Thymus (tissue), 14 donors: ENCODE data around the gene EMC8. TPM values are rescaled to one million over a fixed set of nuclear protein-coding genes. Genes with fewer than 3 reads are reported as not detected.

Source experiments
- DNase-seq, 9 donors: peaks; one replicate each; pipeline ENCODE4 v3.0.0-alpha.2; 2013; ENCODE audit warnings: low spot score in 9 of 9, low read depth in 6 of 9, missing footprints in 1 of 9
- H3K27ac ChIP-seq, 2 donors: one replicate each; pipeline ENCODE4 v1.5.1; 2013; ENCODE audit warnings: control low read depth in 1 of 2, low read depth in 1 of 2, low read length in 1 of 2, mild to moderate bottlenecking in 1 of 2, moderate library complexity in 1 of 2
- H3K27me3 ChIP-seq, 2 donors: one replicate each; pipeline ENCODE4 v1.5.1; 2013; ENCODE audit warnings: low read length in 1 of 2; ENCODE audit not compliant: control insufficient read depth in 2 of 2, insufficient read depth in 1 of 2
- H3K36me3 ChIP-seq, 2 donors: one replicate each; pipeline ENCODE4 v1.5.1; 2013; ENCODE audit warnings: low read length in 1 of 2, mild to moderate bottlenecking in 1 of 2, moderate library complexity in 1 of 2; ENCODE audit not compliant: control insufficient read depth in 2 of 2, insufficient read depth in 2 of 2
- H3K4me1 ChIP-seq, 2 donors: one replicate each; pipeline ENCODE4 v1.5.1; 2013; ENCODE audit warnings: low read length in 2 of 2; ENCODE audit not compliant: control insufficient read depth in 2 of 2, insufficient read depth in 2 of 2
- H3K4me3 ChIP-seq, 2 donors: one replicate each; pipeline ENCODE4 v1.5.1; 2013; ENCODE audit warnings: low read length in 2 of 2, control low read depth in 1 of 2, mild to moderate bottlenecking in 1 of 2
- H3K9me3 ChIP-seq, 2 donors: one replicate each; pipeline ENCODE4 v1.5.1; 2013; ENCODE audit warnings: low read length in 1 of 2, mild to moderate bottlenecking in 1 of 2; ENCODE audit not compliant: control insufficient read depth in 2 of 2, insufficient read depth in 1 of 2
- WGBS: extraction: QIAGEN DNeasy Blood & Tissue Kit; methylation state at CpG from one replicate; pipeline ENCODE4 v1.1.7; 2013; 5-methylcytosine and 5-hydroxymethylcytosine counted together
- long read RNA-seq, 10 donors: transcript quantifications; one replicate each; lab custom pipeline, GENCODE V29; 2026
- polyA plus RNA-seq: library from polyadenylated mRNA; stranded (reverse); fragments of 200-250 nt; gene quantifications from one replicate; pipeline ENCODE4 v1.2.3, GENCODE V29; 2013
- total RNA-seq: library from RNA; stranded (reverse); fragments of 120-200 nt; gene quantifications from one replicate; pipeline ENCODE4 v1.2.4, GENCODE V29; 2013
- donor health status: healthy.

The EMC8 gene
- total RNA-seq, result 22.2 TPM
- polyA plus RNA-seq, result 16.8 TPM
- long read RNA-seq, donor 1, transcript EMC8-201 (5 exons, 1,962 nt), result major isoform, 5 of 7 reads
- long read RNA-seq, donor 1, partial matches to known transcripts, result 0 of 7 reads
- long read RNA-seq, donor 1, other reads (novel, unspliced or antisense), result 0 of 7 reads
- long read RNA-seq, donor 2, result 0 reads
- long read RNA-seq, donor 3, transcript EMC8-202 (4 exons, 1,935 nt), result minor isoform, 8 of 1,514 reads
- long read RNA-seq, donor 3, transcript EMC8-201 (5 exons, 1,962 nt), result major isoform, 25 of 1,514 reads
- long read RNA-seq, donor 3, partial matches to known transcripts, result 519 of 1,514 reads
- long read RNA-seq, donor 3, other reads (novel, unspliced or antisense), result 957 of 1,514 reads
- long read RNA-seq, donor 4, transcript EMC8-201 (5 exons, 1,962 nt), result major isoform, 10 of 842 reads
- long read RNA-seq, donor 4, partial matches to known transcripts, result 376 of 842 reads
- long read RNA-seq, donor 4, other reads (novel, unspliced or antisense), result 453 of 842 reads
- long read RNA-seq, donor 5, transcript EMC8-202 (4 exons, 1,935 nt), result minor isoform, 6 of 1,521 reads
- long read RNA-seq, donor 5, transcript EMC8-201 (5 exons, 1,962 nt), result major isoform, 31 of 1,521 reads
- long read RNA-seq, donor 5, partial matches to known transcripts, result 570 of 1,521 reads
- long read RNA-seq, donor 5, other reads (novel, unspliced or antisense), result 909 of 1,521 reads
- long read RNA-seq, donor 6, transcript EMC8-201 (5 exons, 1,962 nt), result major isoform, 20 of 26 reads
- long read RNA-seq, donor 6, partial matches to known transcripts, result 0 of 26 reads
- long read RNA-seq, donor 6, other reads (novel, unspliced or antisense), result 0 of 26 reads
- long read RNA-seq, donor 7, transcript EMC8-202 (4 exons, 1,935 nt), result minor isoform, 8 of 36 reads
- long read RNA-seq, donor 7, transcript EMC8-205 (1 exons, 1,826 nt), result minor isoform, 7 of 36 reads
- long read RNA-seq, donor 7, transcript EMC8-201 (5 exons, 1,962 nt), result major isoform, 21 of 36 reads
- long read RNA-seq, donor 7, partial matches to known transcripts, result 0 of 36 reads
- long read RNA-seq, donor 7, other reads (novel, unspliced or antisense), result 0 of 36 reads
- long read RNA-seq, donor 8, transcript EMC8-201 (5 exons, 1,962 nt), result major isoform, 8 of 11 reads
- long read RNA-seq, donor 8, partial matches to known transcripts, result 0 of 11 reads
- long read RNA-seq, donor 8, other reads (novel, unspliced or antisense), result 0 of 11 reads
- long read RNA-seq, donor 9, transcript EMC8-201 (5 exons, 1,962 nt), result major isoform, 17 of 808 reads
- long read RNA-seq, donor 9, partial matches to known transcripts, result 327 of 808 reads
- long read RNA-seq, donor 9, other reads (novel, unspliced or antisense), result 459 of 808 reads
- long read RNA-seq, donor 10, transcript EMC8-201 (5 exons, 1,962 nt), result major isoform, 17 of 17 reads
- long read RNA-seq, donor 10, partial matches to known transcripts, result 0 of 17 reads
- long read RNA-seq, donor 10, other reads (novel, unspliced or antisense), result 0 of 17 reads

- Histone ChIP-seq H3K4me1 (peaks cover 14% of the 10 kb centered on the region in 2 donors), H3K27me3 (no peaks in the 10 kb centered on the region), H3K9me3 (no peaks in the 10 kb centered on the region), H3K36me3 (peaks cover 51 to 52% of the 10 kb centered on the region in 2 donors), H3K27ac (peak within 1 kb of the TSS; percentile 73 to 89), H3K4me3 (peak within 1 kb of the TSS; percentile 83 to 91)
- WGBS, result under 1% methylated on average over 87 of the region's 87 CpGs
- DNase-seq, result peak; percentile 77 to 96 (median 89)
Observed at GRCh38 chr16:85799497-85800320, at the start of gene EMC8, which contains the start of gene COX4I1. Gene EMC8, minus strand, starts transcription at chr16:85799544. Its CDS starts 249 bp downstream, at chr16:85799295. Gene COX4I1, plus strand, starts transcription at chr16:85799695. Its CDS starts 1,511 bp downstream, at chr16:85801206.

GRCh38 chr16:85848986-85849385 lies 49.6 kb upstream of the EMC8 start:
- H3K4me1 ChIP-seq, result peaks cover 3 to 14% of the 10 kb centered on the region in 2 donors

GRCh38 chr16:85847681-85848601 lies 48.6 kb upstream of the EMC8 start:
- Histone ChIP-seq H3K4me3 (no peak overlapping the region), H3K36me3 (no peaks in the 10 kb centered on the region), H3K4me1 (peaks cover 3 to 14% of the 10 kb centered on the region in 2 donors), H3K27me3 (peaks cover 0 to 5% of the 10 kb centered on the region in 2 donors), H3K9me3 (peaks cover 0 to under 1% of the 10 kb centered on the region in 2 donors), H3K27ac (no peak overlapping the region)
- DNase-seq, result no peak
- WGBS, result 65% methylated on average over 39 of the region's 39 CpGs

More at GRCh38 chr16:85848986-85849385, 49.6 kb upstream of the EMC8 start:
- no peaks in the 10 kb centered on the region for H3K9me3 ChIP-seq
- peaks cover 0 to 2% of the 10 kb centered on the region in 2 donors for H3K27me3 ChIP-seq
- H3K27ac ChIP-seq, result no peak overlapping the region
- 74% methylated on average over 9 of the region's 9 CpGs for WGBS
- DNase-seq, result no peak
- no peak overlapping the region for H3K4me3 ChIP-seq
- no peaks in the 10 kb centered on the region for H3K36me3 ChIP-seq

- Histone ChIP-seq H3K27ac (no peak overlapping the region), H3K4me1 (peaks cover 3 to 14% of the 10 kb centered on the region in 2 donors), H3K9me3 (peaks cover 0 to 3% of the 10 kb centered on the region in 2 donors), H3K4me3 (no peak overlapping the region), H3K27me3 (peaks cover 0 to 5% of the 10 kb centered on the region in 2 donors), H3K36me3 (no peaks in the 10 kb centered on the region)
- 83% methylated on average over 15 of the region's 15 CpGs for WGBS
- DNase-seq, result no peak
Observed at GRCh38 chr16:85847036-85847435, 47.7 kb upstream of the EMC8 start.

- WGBS, result 98% methylated on average over 9 of the region's 9 CpGs
- Histone ChIP-seq H3K9me3 (peaks cover 0 to 3% of the 10 kb centered on the region in 2 donors), H3K4me3 (no peak overlapping the region), H3K4me1 (peaks cover 3 to 14% of the 10 kb centered on the region in 2 donors), H3K27me3 (peaks cover 0 to 5% of the 10 kb centered on the region in 2 donors), H3K36me3 (no peaks in the 10 kb centered on the region), H3K27ac (no peak overlapping the region)
- no peak for DNase-seq
Observed at GRCh38 chr16:85846461-85846860, 47.1 kb upstream of the EMC8 start.

GRCh38 chr16:85845266-85845665 lies 45.9 kb upstream of the EMC8 start:
- H3K4me3 ChIP-seq, result no peak overlapping the region
- no peak for DNase-seq
- 93% methylated on average over 20 of the region's 20 CpGs for WGBS
- H3K27me3 ChIP-seq, result peaks cover 0 to 6% of the 10 kb centered on the region in 2 donors
- peaks cover 0 to 3% of the 10 kb centered on the region in 2 donors for H3K9me3 ChIP-seq
- H3K27ac ChIP-seq, result no peak overlapping the region
- H3K36me3 ChIP-seq, result no peaks in the 10 kb centered on the region
- H3K4me1 ChIP-seq, result peaks cover 3 to 14% of the 10 kb centered on the region in 2 donors

- Histone ChIP-seq H3K27ac (peak overlapping the region; percentile 8 to 30), H3K4me3 (no peak overlapping the region), H3K9me3 (peaks cover 0 to 3% of the 10 kb centered on the region in 2 donors), H3K36me3 (no peaks in the 10 kb centered on the region), H3K4me1 (peaks cover 3 to 14% of the 10 kb centered on the region in 2 donors), H3K27me3 (peaks cover 0 to 9% of the 10 kb centered on the region in 2 donors)
- WGBS, result 15% methylated on average over 15 of the region's 15 CpGs
- peak in 7 of 9 donors; percentile 8 to 69 (median 37) for DNase-seq
Observed at GRCh38 chr16:85844786-85845185, 45.4 kb upstream of the EMC8 start.
